Tibial nerve (tissue), 4 donors: ENCODE measurements around the gene GPR108. TPM values are rescaled to one million over a fixed set of nuclear protein-coding genes. Genes with fewer than 3 reads are reported as not detected.
"Not testable (repeated sequence)": the region's sequence is repeated elsewhere in the genome, so short reads cannot be mapped to it uniquely, and the experiment has no call there.

Experiments
- DNase-seq, 2 donors: peaks; one replicate each; pipeline ENCODE4 v3.0.0-alpha.2; 2019; ENCODE audit warnings: low spot score in 2 of 2
- H3K27ac ChIP-seq, 4 donors: fragments of 200-600 bp; sonication (generic) in 3 of 4; one replicate each; pipeline ENCODE4 v1.5.1; 2017 to 2019; ENCODE audit warnings: mild to moderate bottlenecking in 1 of 4
- H3K27me3 ChIP-seq, 2 donors: fragments of 200-600 bp; sonication (generic) in 1 of 2; one replicate each; pipeline versions ENCODE4 v1.5.1 to v1.6.0; 2017 to 2019
- H3K36me3 ChIP-seq, 3 donors: fragments of 200-600 bp; sonication (generic); one replicate each; pipeline ENCODE4 v1.5.1; 2018 to 2019
- H3K4me1 ChIP-seq, 4 donors: fragments of 200-600 bp; sonication (generic) in 3 of 4; one replicate each; pipeline ENCODE4 v1.5.1; 2017 to 2019
- H3K4me3 ChIP-seq, 4 donors: fragments of 200-600 bp; sonication (generic) in 3 of 4; one replicate each; pipeline ENCODE4 v1.5.1; 2017 to 2019; ENCODE audit warnings: mild to moderate bottlenecking in 1 of 4, moderate library complexity in 1 of 4
- H3K9me3 ChIP-seq, 4 donors: fragments of 200-600 bp; sonication (generic) in 3 of 4; one replicate each; pipeline ENCODE4 v1.5.1; 2017 to 2019
- EP300 ChIP-seq, 2 donors: sonication (generic); formaldehyde crosslinking; IDR thresholded peaks; one replicate each; pipeline ENCODE4 v1.6.1; 2017; ENCODE audit warnings: antibody characterized with exemption in 2 of 2, mild to moderate bottlenecking in 1 of 2
- POLR2A ChIP-seq, 2 donors: fragments of 450-650 bp; IDR thresholded peaks; one replicate each; pipeline ENCODE4 v1.6.1; 2017; ENCODE audit warnings: antibody characterized with exemption in 2 of 2, mild to moderate bottlenecking in 2 of 2, moderate library complexity in 2 of 2
- WGBS, 2 donors: methylation state at CpG; one replicate each; pipeline ENCODE4 v1.1.5; 2018; 5-methylcytosine and 5-hydroxymethylcytosine counted together
- total RNA-seq, 4 donors: library from RNA; depleted of rRNA; stranded (reverse); fragments of >200 nt; gene quantifications; one replicate each; pipeline ENCODE4 v1.1.0, GENCODE V29; 2016
- TF ChIP-seq, protein P1 (sequence below), 5 experiments: fragments of 200-600 bp in 3 of 5; fragments of 450-650 bp in 2 of 5; sonication (generic) in 3 of 5; IDR thresholded peaks; one replicate each; pipeline ENCODE4 v1.5.1; 2016 to 2019; ENCODE audit warnings: antibody characterized with exemption in 5 of 5, mild to moderate bottlenecking in 3 of 5, moderate library complexity in 2 of 5

The GPR108 gene
- total RNA-seq, 4 donors from 2014 or later = 53.4 to 79.2 (median 65.9) TPM

DNA sequence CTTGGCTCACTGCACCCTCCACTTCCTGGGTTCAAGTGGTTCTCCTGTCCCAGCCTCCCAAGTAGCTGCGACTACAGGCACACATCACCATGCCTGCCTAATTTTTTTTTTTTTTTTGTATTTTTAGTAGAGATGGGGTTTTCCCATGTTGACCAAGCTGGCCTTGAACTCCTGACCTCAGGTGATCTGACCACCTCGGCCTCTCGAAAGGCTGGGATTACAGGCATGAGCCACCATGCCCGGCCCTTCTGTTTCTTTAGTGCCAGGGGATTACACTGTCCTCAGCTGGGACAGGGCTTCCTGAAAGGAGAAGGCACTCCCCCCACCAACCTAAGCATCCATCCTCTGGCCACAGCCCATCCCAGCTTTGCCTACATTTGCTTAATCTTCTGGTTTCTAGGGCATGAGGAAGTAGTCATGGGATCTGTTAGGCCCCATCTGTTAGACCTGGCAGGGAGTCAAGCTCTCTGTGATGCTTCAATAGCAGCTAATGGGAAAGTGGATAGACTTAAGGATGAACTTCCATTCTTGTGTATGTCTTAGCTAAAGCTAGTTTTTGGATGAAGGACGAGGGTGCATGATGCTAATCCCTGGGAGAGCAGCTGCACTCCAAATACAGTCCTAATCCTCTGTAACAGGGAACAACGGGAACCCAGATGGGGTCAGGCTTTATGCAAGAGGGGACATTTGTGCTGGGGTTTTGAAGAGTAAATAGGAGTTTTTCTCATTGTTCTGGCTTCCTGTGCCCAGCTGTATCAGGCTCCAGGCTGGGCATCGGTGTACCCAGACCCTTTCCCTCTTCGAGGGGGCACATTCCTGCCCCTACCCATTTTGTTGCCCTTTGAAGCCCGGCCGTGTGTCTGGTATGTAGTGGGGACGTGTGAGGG, 37.7 kb upstream of the GPR108 start:
- no peak for DNase-seq
- Histone ChIP-seq H3K9me3 (peaks cover 0 to 4% (median 0%) of the 10 kb centered on the region in 4 donors), H3K4me1 (no peaks in the 10 kb centered on the region), H3K36me3 (no peaks in the 10 kb centered on the region), H3K27me3 (peaks cover 0 to 8% of the 10 kb centered on the region in 2 donors), H3K27ac (no peak overlapping the region), H3K4me3 (no peak overlapping the region)
- TF ChIP-seq POLR2A (IDR thresholded peaks at IDR 0.05) = no peak
- TF ChIP-seq, protein P1, sequence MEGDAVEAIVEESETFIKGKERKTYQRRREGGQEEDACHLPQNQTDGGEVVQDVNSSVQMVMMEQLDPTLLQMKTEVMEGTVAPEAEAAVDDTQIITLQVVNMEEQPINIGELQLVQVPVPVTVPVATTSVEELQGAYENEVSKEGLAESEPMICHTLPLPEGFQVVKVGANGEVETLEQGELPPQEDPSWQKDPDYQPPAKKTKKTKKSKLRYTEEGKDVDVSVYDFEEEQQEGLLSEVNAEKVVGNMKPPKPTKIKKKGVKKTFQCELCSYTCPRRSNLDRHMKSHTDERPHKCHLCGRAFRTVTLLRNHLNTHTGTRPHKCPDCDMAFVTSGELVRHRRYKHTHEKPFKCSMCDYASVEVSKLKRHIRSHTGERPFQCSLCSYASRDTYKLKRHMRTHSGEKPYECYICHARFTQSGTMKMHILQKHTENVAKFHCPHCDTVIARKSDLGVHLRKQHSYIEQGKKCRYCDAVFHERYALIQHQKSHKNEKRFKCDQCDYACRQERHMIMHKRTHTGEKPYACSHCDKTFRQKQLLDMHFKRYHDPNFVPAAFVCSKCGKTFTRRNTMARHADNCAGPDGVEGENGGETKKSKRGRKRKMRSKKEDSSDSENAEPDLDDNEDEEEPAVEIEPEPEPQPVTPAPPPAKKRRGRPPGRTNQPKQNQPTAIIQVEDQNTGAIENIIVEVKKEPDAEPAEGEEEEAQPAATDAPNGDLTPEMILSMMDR (IDR thresholded peaks at IDR 0.05) = no peak
- no peak for TF ChIP-seq EP300 (IDR thresholded peaks at IDR 0.05)
- 81 to 88% methylated on average over 11 of the region's 11 CpGs for WGBS, 2 donors

GRCh38 chr19:6773323-6773931, 36.0 kb upstream of the GPR108 start:
- TF ChIP-seq EP300 (IDR thresholded peaks at IDR 0.05) (peak in 1 of 2 donors; percentile 10), POLR2A (IDR thresholded peaks at IDR 0.05) (no peak)
- TF ChIP-seq, protein P1 (IDR thresholded peaks at IDR 0.05) = no peak
- 34 to 40% methylated on average over 8 of the region's 8 CpGs for WGBS, 2 donors
- Histone ChIP-seq H3K36me3 (no peaks in the 10 kb centered on the region), H3K4me1 (no peaks in the 10 kb centered on the region), H3K4me3 (peak overlapping the region; percentile 5 to 55 (median 37)), H3K27me3 (peaks cover 0 to 18% of the 10 kb centered on the region in 2 donors), H3K9me3 (peaks cover 0 to 4% (median 0%) of the 10 kb centered on the region in 4 donors), H3K27ac (peak overlapping the region in 2 of 4 donors; percentile 20 to 65)
- DNase-seq = no peak

DNA sequence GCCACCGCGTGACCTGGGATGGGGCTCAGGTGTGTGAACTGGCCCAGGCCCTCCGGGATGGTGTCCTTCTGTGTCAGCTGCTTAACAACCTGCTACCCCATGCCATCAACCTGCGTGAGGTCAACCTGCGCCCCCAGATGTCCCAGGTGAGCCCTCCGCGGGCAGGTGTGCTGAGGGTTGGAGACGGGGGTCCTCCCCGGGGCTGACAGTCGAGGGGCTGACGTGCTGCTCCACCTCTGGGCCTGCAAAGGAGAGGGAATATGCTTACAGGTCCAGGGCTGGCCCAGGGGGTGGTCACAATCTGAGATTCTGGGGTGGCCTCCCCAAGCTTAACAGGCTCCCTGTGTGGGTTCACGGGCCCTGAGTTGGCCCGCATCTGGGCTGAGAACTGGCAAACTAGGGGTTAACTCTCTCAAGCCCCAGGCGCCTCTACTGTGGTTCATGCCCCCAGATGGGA, 35.5 kb upstream of the GPR108 start:
- no peak for DNase-seq
- peaks cover 0 to 4% (median 0%) of the 10 kb centered on the region in 4 donors for H3K9me3 ChIP-seq
- peak overlapping the region; percentile 5 to 55 (median 37) for H3K4me3 ChIP-seq
- H3K27ac ChIP-seq = peak overlapping the region in 2 of 4 donors; percentile 20 to 65
- TF ChIP-seq, protein P1 (IDR thresholded peaks at IDR 0.05) = no peak
- TF ChIP-seq POLR2A (IDR thresholded peaks at IDR 0.05) = no peak
- no peak for TF ChIP-seq EP300 (IDR thresholded peaks at IDR 0.05)
- peaks cover 0 to 23% of the 10 kb centered on the region in 2 donors for H3K27me3 ChIP-seq
- peaks cover 0 to under 1% (median 0%) of the 10 kb centered on the region in 4 donors for H3K4me1 ChIP-seq
- 63 to 65% methylated on average over 12 to 14 of the region's 14 CpGs for WGBS, 2 donors
- no peaks in the 10 kb centered on the region for H3K36me3 ChIP-seq

GRCh38 chr19:6772028-6772865, 34.9 kb upstream of the GPR108 start, which contains the start of gene VAV1:
VAV1 (plus strand) TSS chr19:6772708; CDS start chr19:6772808, 100 bp downstream.
- Histone ChIP-seq H3K27ac (peak within 1 kb of the TSS in 2 of 4 donors; percentile 20 to 65), H3K27me3 (peaks cover 0 to 29% of the 10 kb centered on the region in 2 donors), H3K36me3 (no peaks in the 10 kb centered on the region), H3K4me1 (peaks cover 0 to 7% (median 0%) of the 10 kb centered on the region in 4 donors), H3K9me3 (peaks cover 0 to 4% (median 0%) of the 10 kb centered on the region in 4 donors), H3K4me3 (peak within 1 kb of the TSS; percentile 5 to 55 (median 37))
- 48 to 56% methylated on average over 14 to 17 of the region's 25 CpGs for WGBS, 2 donors
- TF ChIP-seq EP300 (IDR thresholded peaks at IDR 0.05) (no peak), POLR2A (IDR thresholded peaks at IDR 0.05) (no peak)
- TF ChIP-seq, protein P1 (IDR thresholded peaks at IDR 0.05) = no peak
- no peak for DNase-seq

GRCh38 chr19:6771648-6772027, 34.3 kb upstream of the GPR108 start:
- H3K27me3 ChIP-seq = peaks cover 0 to 35% of the 10 kb centered on the region in 2 donors
- not testable (repeated sequence) for DNase-seq

More at GRCh38 chr19:6771648-6772027, 34.3 kb upstream of the GPR108 start:
- H3K9me3 ChIP-seq, H3K36me3 ChIP-seq, H3K4me3 ChIP-seq, H3K27ac ChIP-seq: not testable (repeated sequence)
- 86 to 94% methylated on average over 7 of the region's 7 CpGs for WGBS, 2 donors
- H3K4me1 ChIP-seq = peaks cover 0 to 12% (median 0%) of the 10 kb centered on the region in 4 donors
